Activated naive CD8-positive, alpha-beta T cell treated with anti-CD3 and anti-CD28 coated beads, Interleukin-2, amount 10 ng/mL, durations not matched to agents 7 days and 5 days (primary cell): Measurements from ENCODE around the gene NAXE. TPM values are rescaled to one million over a fixed set of nuclear protein-coding genes. Genes with fewer than 3 reads are reported as not detected.
"Not testable (repeated sequence)": the region's sequence is repeated elsewhere in the genome, so short reads cannot be mapped to it uniquely, and the experiment has no call there.

Source experiments
- ATAC-seq: fragments of 150-1000 bp; cut with Tn5 transposase; one replicate; pipeline ENCODE4 v1.10.0; 2021; ENCODE audit warnings: low read depth, moderate library complexity
- POLR2A ChIA-PET: fragments of 350-600 bp; sonication (Branson Sonifier 250); formaldehyde crosslinking; loops from one replicate; lab custom pipeline; 2021; ENCODE audit warnings: antibody characterized with exemption; lab: Charles Lee
- DNase-seq: peaks from one replicate; pipeline ENCODE4 v3.0.0; 2021
- H3K27ac Mint-ChIP-seq: one replicate; pipeline ENCODE4 v1.8.0; 2022; ENCODE audit warnings: mild to moderate bottlenecking, mixed read lengths
- H3K27me3 Mint-ChIP-seq: one replicate; pipeline ENCODE4 v1.8.0; 2022; ENCODE audit warnings: mild to moderate bottlenecking, moderate library complexity, mixed read lengths
- H3K36me3 Mint-ChIP-seq: one replicate; pipeline ENCODE4 v1.8.0; 2021; ENCODE audit warnings: mild to moderate bottlenecking, mixed read lengths
- H3K4me1 Mint-ChIP-seq: one replicate; pipeline ENCODE4 v1.8.0; 2021; ENCODE audit warnings: mixed read lengths
- H3K4me3 Mint-ChIP-seq: one replicate; pipeline ENCODE4 v1.8.0; 2022; ENCODE audit warnings: mild to moderate bottlenecking, moderate library complexity, mixed read lengths
- H3K9me3 Mint-ChIP-seq: one replicate; pipeline ENCODE4 v1.8.0; 2021; ENCODE audit warnings: mixed read lengths
- total RNA-seq, 2 experiments: library from RNA; stranded (reverse); gene quantifications; one replicate each; pipeline ENCODE4 v1.2.3, GENCODE V29; 2021

NAXE gene
- total RNA-seq, 2 experiments from 2014 or later, result 53.8 TPM

DNA sequence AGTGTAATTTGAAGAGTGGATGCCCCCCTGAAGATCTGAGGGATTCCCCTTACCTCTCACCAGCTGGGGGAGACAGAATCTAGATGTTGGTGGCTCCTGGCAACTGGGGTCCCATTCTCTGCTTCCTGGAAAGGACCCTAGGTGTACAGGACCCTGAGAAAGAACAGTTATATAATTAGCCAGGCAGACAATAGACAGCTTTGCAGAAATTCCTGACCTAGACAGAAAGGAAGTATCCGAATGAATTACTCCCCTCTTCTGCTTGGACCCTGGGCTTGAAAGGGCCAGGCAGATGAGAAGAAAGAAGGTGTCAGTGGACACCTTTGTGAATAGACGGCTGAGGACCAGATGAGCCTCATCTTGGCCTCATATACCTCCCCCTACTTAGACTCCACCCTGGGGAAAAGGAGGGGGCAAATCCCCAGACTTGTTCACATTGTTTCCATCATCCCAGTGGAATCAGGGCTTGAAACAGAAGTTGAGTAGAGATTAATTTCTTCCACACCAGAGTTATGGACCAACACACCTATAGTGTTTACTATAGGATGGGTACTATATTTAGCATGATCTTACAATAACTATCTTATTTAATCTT is 17.4 kb upstream of the NAXE start:
- Mint-ChIP-seq H3K27me3 (peaks cover 15% of the 10 kb centered on the region), H3K4me1 (peaks cover 14% of the 10 kb centered on the region), H3K27ac (no peak overlapping the region), H3K36me3 (peaks cover 7% of the 10 kb centered on the region), H3K9me3 (no peaks in the 10 kb centered on the region), H3K4me3 (no peak overlapping the region)
- no peak for ATAC-seq
- no peak for DNase-seq
- POLR2A ChIA-PET, result no interaction called here

DNA sequence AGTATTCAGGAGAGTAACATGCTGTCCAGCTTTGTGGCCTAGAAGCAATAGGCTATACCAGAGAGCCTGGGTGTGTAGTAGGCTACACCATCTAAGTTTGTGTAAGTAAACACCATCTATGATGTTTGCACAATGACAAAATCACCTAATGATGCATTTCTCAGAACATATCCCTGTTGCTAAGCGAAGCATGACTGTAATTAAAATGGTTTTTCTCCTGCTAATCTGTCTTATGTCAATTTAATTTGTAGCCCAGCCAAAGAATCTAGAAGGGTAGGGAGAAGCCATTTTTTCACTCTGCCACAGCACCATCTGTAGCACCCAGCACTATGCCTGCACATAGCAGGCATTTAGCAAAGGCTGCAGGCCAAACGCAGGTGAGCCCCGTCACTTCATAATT is 14.0 kb upstream of the NAXE start:
- Mint-ChIP-seq H3K4me1 (peaks cover 14% of the 10 kb centered on the region), H3K4me3 (no peak overlapping the region), H3K36me3 (peaks cover 1% of the 10 kb centered on the region), H3K9me3 (no peaks in the 10 kb centered on the region), H3K27ac (no peak overlapping the region), H3K27me3 (peaks cover 13% of the 10 kb centered on the region)
- no peak for DNase-seq
- POLR2A ChIA-PET, result no interaction called here
- ATAC-seq, result no peak

DNA sequence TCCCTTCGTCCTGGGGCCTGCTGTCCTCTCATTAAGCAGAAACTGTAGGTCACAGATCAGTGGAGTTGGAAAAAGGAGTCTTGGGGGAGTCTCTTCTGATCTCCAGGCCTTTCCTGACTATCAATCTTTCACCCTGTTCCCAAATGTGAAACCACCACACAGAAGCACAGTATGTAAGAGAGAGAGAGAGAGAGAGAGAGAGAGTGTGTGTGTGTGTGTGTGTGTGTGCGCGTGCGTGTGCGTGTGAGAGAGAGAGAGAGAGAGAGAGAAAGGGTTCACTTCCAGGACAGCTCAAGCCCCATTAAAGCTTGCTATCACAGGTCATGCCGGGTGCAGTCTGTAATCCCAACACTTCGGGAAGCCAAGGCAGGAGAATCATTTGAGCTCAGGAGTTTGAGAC is 13.5 kb upstream of the NAXE start:
- peaks cover 1% of the 10 kb centered on the region for H3K36me3 Mint-ChIP-seq
- POLR2A ChIA-PET, result no interaction called here
- no peak overlapping the region for H3K4me3 Mint-ChIP-seq
- H3K27ac Mint-ChIP-seq, result peak overlapping the region; percentile 37
- DNase-seq (no peak), ATAC-seq (no peak)
- no peaks in the 10 kb centered on the region for H3K9me3 Mint-ChIP-seq
- H3K27me3 Mint-ChIP-seq, result peaks cover 9% of the 10 kb centered on the region
- H3K4me1 Mint-ChIP-seq, result peaks cover 14% of the 10 kb centered on the region

- ATAC-seq, result no peak
- Mint-ChIP-seq H3K36me3 (peaks cover 1% of the 10 kb centered on the region), H3K4me3 (no peak within 1 kb of the TSS), H3K27me3 (peaks cover under 1% of the 10 kb centered on the region), H3K9me3 (no peaks in the 10 kb centered on the region), H3K4me1 (peaks cover 23% of the 10 kb centered on the region), H3K27ac (no peak within 1 kb of the TSS)
- no peak for DNase-seq
- POLR2A ChIA-PET, result interaction anchor here (1.0 kb wide), 1 partner anchor 12 kb away, joined by 3 read pairs; the partner anchor contains the start of gene NAXE
These were observed 12.1 kb upstream of the NAXE start, which contains the start of gene TTC24 for GRCh38 chr1:156579472-156579871. Gene TTC24, plus strand, starts transcription at chr1:156579723. Its CDS starts 1,642 bp downstream, at chr1:156581365.

- POLR2A ChIA-PET, result interaction anchor here (0.9 to 3.6 kb wide), 16 partner anchors 10 to 126 kb away, joined by 3 to 43 read pairs (median 10); partner anchors contain the start of genes GPATCH4, IQGAP3, MEF2D and NAXE
- peaks cover 23% of the 10 kb centered on the region for H3K4me1 Mint-ChIP-seq
- ATAC-seq (peak; percentile 84), DNase-seq (peak; percentile 70)
- H3K27ac Mint-ChIP-seq, result peak overlapping the region; percentile 99
- H3K9me3 Mint-ChIP-seq, result no peaks in the 10 kb centered on the region
- H3K27me3 Mint-ChIP-seq, result no peaks in the 10 kb centered on the region
- peaks cover 5% of the 10 kb centered on the region for H3K36me3 Mint-ChIP-seq
- peak overlapping the region; percentile 98 for H3K4me3 Mint-ChIP-seq
These were observed 9.8 kb upstream of the NAXE start for GRCh38 chr1:156581661-156582387.

GRCh38 chr1:156582388-156583017 is 9.1 kb upstream of the NAXE start:
- peak overlapping the region; percentile 98 for H3K4me3 Mint-ChIP-seq
- no peaks in the 10 kb centered on the region for H3K9me3 Mint-ChIP-seq
- H3K27me3 Mint-ChIP-seq, result no peaks in the 10 kb centered on the region
- H3K36me3 Mint-ChIP-seq, result peaks cover 5% of the 10 kb centered on the region
- H3K27ac Mint-ChIP-seq, result peak overlapping the region; percentile 99
- ATAC-seq, result peak; percentile 75
- POLR2A ChIA-PET, result interaction anchor here (1.0 to 3.6 kb wide), 14 partner anchors 10 to 125 kb away, joined by 3 to 43 read pairs (median 12); partner anchors contain the start of genes GPATCH4, IQGAP3, MEF2D and NAXE
- peaks cover 23% of the 10 kb centered on the region for H3K4me1 Mint-ChIP-seq
- peak; percentile 62 for DNase-seq

DNA sequence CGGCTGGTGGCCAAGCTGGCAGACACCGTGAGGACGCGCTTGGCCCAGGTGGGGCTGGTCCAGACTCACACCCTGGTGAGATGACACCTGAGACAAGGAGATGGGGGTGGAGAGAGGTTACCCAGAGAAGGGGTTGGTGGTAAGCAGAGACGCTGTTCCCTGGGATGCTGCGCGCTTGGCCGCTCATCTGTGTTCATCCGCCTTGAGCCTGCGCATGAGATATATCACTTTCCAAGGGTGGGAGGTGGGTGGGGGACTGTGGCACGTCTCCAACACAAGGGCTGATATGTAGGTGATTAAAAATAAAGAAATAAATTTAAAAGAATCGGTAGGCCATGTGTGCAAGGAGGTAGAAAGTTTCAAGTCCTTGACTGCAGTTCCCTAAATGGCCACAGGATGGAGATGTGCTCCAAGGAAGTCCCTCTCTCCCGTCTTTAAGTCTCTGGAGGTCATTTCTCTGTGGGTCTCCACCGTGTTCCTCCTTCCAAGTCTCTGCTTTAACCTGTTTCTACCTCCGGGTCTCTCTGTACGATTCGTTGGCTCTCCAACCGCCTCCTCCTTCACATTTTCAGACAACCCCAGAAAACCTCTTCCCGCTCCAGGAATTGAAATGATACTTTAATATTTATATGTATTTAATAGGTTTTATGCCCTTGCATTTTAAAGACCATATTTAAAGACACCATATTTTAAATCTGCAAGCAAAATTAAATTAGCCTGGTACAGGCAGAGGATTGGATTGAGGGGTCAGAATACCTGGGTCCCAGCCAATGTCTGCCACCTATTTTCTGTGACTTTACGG is 7.6 kb upstream of the NAXE start:
- H3K36me3 Mint-ChIP-seq, result peaks cover 5% of the 10 kb centered on the region
- peak overlapping the region; percentile 99 for H3K27ac Mint-ChIP-seq
- H3K9me3 Mint-ChIP-seq, result no peaks in the 10 kb centered on the region
- no peaks in the 10 kb centered on the region for H3K27me3 Mint-ChIP-seq
- POLR2A ChIA-PET, result no interaction called here
- ATAC-seq (no peak), DNase-seq (peak; percentile 47)
- peaks cover 23% of the 10 kb centered on the region for H3K4me1 Mint-ChIP-seq
- H3K4me3 Mint-ChIP-seq, result peak overlapping the region; percentile 98

GRCh38 chr1:156584813-156585212 is 6.8 kb upstream of the NAXE start:
- ATAC-seq (no peak), DNase-seq (no peak)
- H3K36me3 Mint-ChIP-seq, result peaks cover 5% of the 10 kb centered on the region
- no peak overlapping the region for H3K27ac Mint-ChIP-seq
- H3K4me1 Mint-ChIP-seq, result peaks cover 23% of the 10 kb centered on the region
- H3K9me3 Mint-ChIP-seq, result no peaks in the 10 kb centered on the region
- no peaks in the 10 kb centered on the region for H3K27me3 Mint-ChIP-seq
- POLR2A ChIA-PET, result no interaction called here
- H3K4me3 Mint-ChIP-seq, result no peak overlapping the region

- Mint-ChIP-seq H3K4me3 (no peak overlapping the region), H3K27me3 (no peaks in the 10 kb centered on the region), H3K4me1 (peaks cover 28% of the 10 kb centered on the region), H3K9me3 (no peaks in the 10 kb centered on the region), H3K27ac (no peak overlapping the region), H3K36me3 (peaks cover 5% of the 10 kb centered on the region)
- DNase-seq, result no peak
- POLR2A ChIA-PET, result interaction anchor here (0.9 to 1.3 kb wide), 3 partner anchors 15 to 81 kb away, joined by 3 read pairs; no protein-coding TSS in a partner anchor
- ATAC-seq, result no peak
These were observed 5.3 kb upstream of the NAXE start for GRCh38 chr1:156586323-156586722.

DNA sequence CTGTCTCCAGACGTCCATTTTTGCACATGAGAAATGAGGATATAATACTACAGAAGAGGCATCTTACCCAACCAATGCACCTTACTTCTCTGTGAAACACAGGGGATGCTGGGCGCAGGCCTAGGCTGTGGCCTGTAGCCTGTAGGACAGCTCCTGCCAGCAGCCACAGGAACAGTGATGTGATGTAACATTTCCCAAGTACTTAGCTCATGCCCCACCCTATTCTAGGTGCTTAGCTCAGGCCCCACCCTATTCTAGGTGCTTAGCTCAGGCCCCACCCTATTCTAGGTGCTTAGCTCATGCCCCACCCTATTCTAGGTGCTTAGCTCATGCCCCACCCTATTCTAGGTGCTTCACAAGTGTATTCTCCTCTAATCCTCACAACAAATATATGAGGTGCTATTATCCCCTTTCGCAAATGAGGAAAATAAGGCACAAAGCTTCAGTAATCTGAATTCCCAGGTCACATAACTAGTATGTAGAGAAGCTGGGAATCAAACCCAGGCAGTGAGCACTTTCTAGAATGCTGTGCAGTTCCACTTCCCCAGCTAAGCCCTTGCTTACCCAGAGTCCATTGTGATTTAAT is 4.6 kb upstream of the NAXE start:
- no peak for DNase-seq
- Mint-ChIP-seq H3K36me3 (peaks cover 3% of the 10 kb centered on the region), H3K4me3 (no peak overlapping the region), H3K27me3 (no peaks in the 10 kb centered on the region), H3K4me1 (peaks cover 27% of the 10 kb centered on the region), H3K9me3 (no peaks in the 10 kb centered on the region), H3K27ac (no peak overlapping the region)
- ATAC-seq, result no peak
- POLR2A ChIA-PET, result interaction anchor here (0.9 to 1.3 kb wide), 2 partner anchors 15 to 82 kb away, joined by 3 read pairs; no protein-coding TSS in a partner anchor

DNA sequence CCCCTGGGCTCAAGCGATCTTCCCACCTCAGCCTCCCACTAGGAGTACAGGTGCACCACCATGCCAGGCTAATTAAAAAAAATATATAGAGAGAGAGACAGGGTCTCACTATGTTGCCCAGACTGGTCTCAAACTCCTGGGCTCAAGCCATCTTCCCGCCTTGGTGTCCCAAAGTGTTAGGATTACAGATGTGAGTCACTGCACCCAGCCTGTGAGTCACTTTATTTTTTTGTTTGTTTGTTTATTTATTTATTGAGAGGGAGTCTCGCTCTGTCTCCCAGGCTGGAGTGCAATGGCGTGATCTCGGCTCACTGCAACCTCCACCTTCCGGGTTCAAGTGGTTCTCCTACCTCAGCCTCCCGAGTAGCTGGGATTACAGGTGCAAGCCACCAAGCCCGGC is 3.6 kb upstream of the NAXE start:
- POLR2A ChIA-PET, result not testable (repeated sequence)
- peaks cover 26% of the 10 kb centered on the region for H3K4me1 Mint-ChIP-seq

DNA sequence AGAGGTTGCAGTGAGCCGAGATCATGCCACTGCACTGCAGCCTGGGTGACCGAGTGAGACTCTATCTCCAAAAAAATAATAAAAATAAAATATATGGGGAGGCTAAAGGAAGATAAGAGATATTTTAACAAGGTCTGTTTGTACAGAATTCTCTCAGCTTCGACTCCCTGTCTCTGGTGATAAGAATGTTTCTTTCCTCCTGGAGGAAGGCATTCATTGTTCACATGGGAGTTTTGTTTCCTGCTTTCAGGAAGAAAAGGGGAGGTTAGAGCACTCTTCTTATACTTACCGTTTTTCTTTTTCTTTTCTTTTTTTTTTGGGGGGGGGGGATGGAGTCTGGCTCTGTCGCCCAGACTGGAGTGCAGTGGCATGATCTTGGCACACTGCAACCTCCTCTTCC is 2.0 kb upstream of the NAXE start:
- no peak for ATAC-seq
- no peak overlapping the region for H3K4me3 Mint-ChIP-seq
- H3K4me1 Mint-ChIP-seq, result peaks cover 16% of the 10 kb centered on the region
- H3K27ac Mint-ChIP-seq, result no peak overlapping the region
- POLR2A ChIA-PET, result no interaction called here
- H3K27me3 Mint-ChIP-seq, result no peaks in the 10 kb centered on the region
- H3K36me3 Mint-ChIP-seq, result peaks cover 4% of the 10 kb centered on the region
- no peaks in the 10 kb centered on the region for H3K9me3 Mint-ChIP-seq
- DNase-seq, result no peak

More for the DNA sequence above, 3.6 kb upstream of the NAXE start:
- H3K4me3 Mint-ChIP-seq, DNase-seq, H3K36me3 Mint-ChIP-seq, H3K27me3 Mint-ChIP-seq, H3K9me3 Mint-ChIP-seq, H3K27ac Mint-ChIP-seq, ATAC-seq: not testable (repeated sequence)
